ENCODE measurements around the gene KRTAP2-2.

The KRTAP2-2 gene

DNA sequence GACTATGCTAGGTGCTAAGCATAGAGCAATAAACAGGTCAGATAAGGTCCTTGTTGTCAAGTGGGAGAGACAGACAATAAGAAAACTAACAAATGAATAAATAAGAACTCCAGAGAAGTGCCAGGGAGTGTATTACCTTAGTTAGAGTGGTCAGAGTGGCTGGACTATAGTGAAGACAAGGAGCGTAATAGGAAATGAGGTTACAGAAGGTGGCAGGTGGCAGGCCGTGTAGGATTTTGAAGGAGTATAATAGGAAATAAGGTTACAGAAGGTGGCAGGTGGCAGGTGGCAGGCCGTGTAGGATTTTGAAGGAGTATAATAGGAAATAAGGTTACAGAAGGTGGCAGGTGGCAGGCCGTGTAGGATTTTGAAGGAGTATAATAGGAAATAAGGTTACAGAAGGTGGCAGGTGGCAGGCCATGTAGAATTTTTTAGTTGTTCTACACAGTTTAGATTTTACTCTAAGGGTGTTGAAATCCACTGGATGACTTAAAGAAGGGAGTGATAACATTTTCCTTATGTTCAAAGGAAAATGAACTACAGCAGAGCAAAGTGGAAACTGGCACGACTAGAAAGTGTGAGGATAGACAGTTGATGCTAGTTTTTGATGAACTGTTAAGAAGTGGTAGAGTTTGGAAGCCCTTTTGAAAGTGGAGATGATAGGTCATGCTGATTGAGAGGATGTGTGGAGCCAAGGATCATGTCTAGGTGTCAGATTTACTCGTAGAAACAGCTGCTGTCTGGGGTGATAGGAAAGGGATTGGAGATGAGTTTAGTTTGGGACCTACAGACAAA is 42.5 kb downstream of the KRTAP2-2 start:
- TF ChIP-seq CTCF (IDR thresholded peaks at IDR 0.05; ENCODE audit: low read depth, low read length) = no peak

GRCh38 chr17:41010441-41010840 is 44.6 kb downstream of the KRTAP2-2 start:
- no peaks in the 10 kb centered on the region for H3K9me3 ChIP-seq (ENCODE audit: severe bottlenecking)
- H3K27ac ChIP-seq = no peak overlapping the region
- H3K4me3 ChIP-seq (ENCODE audit: low read depth, low read length) = no peak overlapping the region
- no peak for DNase-seq
- H3K27me3 ChIP-seq (ENCODE audit: insufficient read depth, low read depth, severe bottlenecking) = no peaks in the 10 kb centered on the region
- no peaks in the 10 kb centered on the region for H3K36me3 ChIP-seq
- TF ChIP-seq CTCF (IDR thresholded peaks at IDR 0.05; ENCODE audit: low read depth, low read length) = no peak

More for the DNA sequence above, 42.5 kb downstream of the KRTAP2-2 start:
- H3K27ac ChIP-seq = peak overlapping the region; percentile 68
- H3K4me3 ChIP-seq (ENCODE audit: low read depth, low read length) = no peak overlapping the region
- no peaks in the 10 kb centered on the region for H3K36me3 ChIP-seq
- no peaks in the 10 kb centered on the region for H3K27me3 ChIP-seq (ENCODE audit: insufficient read depth, low read depth, severe bottlenecking)
- H3K9me3 ChIP-seq (ENCODE audit: severe bottlenecking) = no peaks in the 10 kb centered on the region
- peak; percentile 49 for DNase-seq

GRCh38 chr17:41009936-41010335 is 45.1 kb downstream of the KRTAP2-2 start:
- no peak for TF ChIP-seq CTCF (IDR thresholded peaks at IDR 0.05; ENCODE audit: low read depth, low read length)
- DNase-seq = no peak
- H3K27ac ChIP-seq = no peak overlapping the region

GRCh38 chr17:41009301-41009760 is 45.7 kb downstream of the KRTAP2-2 start:
- Histone ChIP-seq H3K27me3 (ENCODE audit: insufficient read depth, low read depth, severe bottlenecking) (no peaks in the 10 kb centered on the region), H3K27ac (peak overlapping the region; percentile 51), H3K36me3 (no peaks in the 10 kb centered on the region), H3K4me3 (ENCODE audit: low read depth, low read length) (no peak overlapping the region), H3K9me3 (ENCODE audit: severe bottlenecking) (no peaks in the 10 kb centered on the region)
- no peak for DNase-seq
- no peak for TF ChIP-seq CTCF (IDR thresholded peaks at IDR 0.05; ENCODE audit: low read depth, low read length)

More at GRCh38 chr17:41009936-41010335, 45.1 kb downstream of the KRTAP2-2 start:
- no peaks in the 10 kb centered on the region for H3K27me3 ChIP-seq (ENCODE audit: insufficient read depth, low read depth, severe bottlenecking)
- no peaks in the 10 kb centered on the region for H3K36me3 ChIP-seq
- no peaks in the 10 kb centered on the region for H3K9me3 ChIP-seq (ENCODE audit: severe bottlenecking)
- no peak overlapping the region for H3K4me3 ChIP-seq (ENCODE audit: low read depth, low read length)

DNA sequence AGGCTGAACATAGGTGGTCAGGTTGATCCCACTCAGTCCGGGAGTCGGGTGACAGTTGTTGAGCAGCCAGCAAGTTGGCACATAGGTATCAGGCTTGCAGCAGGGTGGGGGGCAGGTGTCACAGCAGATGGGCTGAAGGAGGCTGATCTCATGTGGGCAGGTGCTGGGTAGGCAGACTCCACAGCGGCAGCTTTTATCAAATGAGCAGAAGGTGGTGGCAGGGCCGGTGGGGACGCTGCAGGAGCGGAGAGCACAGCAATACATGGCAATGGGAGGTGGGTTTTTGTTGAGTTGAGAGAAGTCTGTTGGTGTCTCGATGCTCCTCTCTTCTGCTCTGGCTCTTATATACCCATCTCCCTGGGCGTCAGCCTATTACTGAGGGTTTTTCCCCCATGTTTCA is 46.2 kb downstream of the KRTAP2-2 start, which contains the start of gene KRTAP3-1:
TSS of gene KRTAP3-1 (minus strand) at position 318 of the 400 bp plus-strand sequence. CDS start at position 264, 54 bp downstream.
- Histone ChIP-seq H3K4me3 (ENCODE audit: low read depth, low read length) (no peak within 1 kb of the TSS), H3K27me3 (ENCODE audit: insufficient read depth, low read depth, severe bottlenecking) (no peaks in the 10 kb centered on the region), H3K27ac (peak within 1 kb of the TSS; percentile 51), H3K36me3 (no peaks in the 10 kb centered on the region), H3K9me3 (ENCODE audit: severe bottlenecking) (no peaks in the 10 kb centered on the region)
- peak; percentile 35; the same call in 1 of the 2 replicates for TF ChIP-seq CTCF (IDR thresholded peaks at IDR 0.05; ENCODE audit: low read depth, low read length)
- DNase-seq = peak; percentile 91
